CD1c-positive myeloid dendritic cell (primary cell): ENCODE data around the gene CSRP1.
"Not testable (repeated sequence)": the region's sequence is repeated elsewhere in the genome, so short reads cannot be mapped to it uniquely, and the experiment has no call there.

Source experiments
- DNase-seq: peaks from one replicate; pipeline ENCODE4 v3.0.0-alpha.2; 2016; ENCODE audit errors: extremely low spot score

CSRP1 gene

GRCh38 chr1:201537891-201538611 is 31.1 kb upstream of the CSRP1 start:
- no peak for DNase-seq

GRCh38 chr1:201537467-201537866 is 30.5 kb upstream of the CSRP1 start:
- no peak for DNase-seq

GRCh38 chr1:201537028-201537427 is 30.1 kb upstream of the CSRP1 start:
- no peak for DNase-seq

- no peak for DNase-seq
Observed at GRCh38 chr1:201536558-201536957, 29.6 kb upstream of the CSRP1 start.

GRCh38 chr1:201535919-201536245 is 29.0 kb upstream of the CSRP1 start:
- no peak for DNase-seq

GRCh38 chr1:201535046-201535918 is 28.4 kb upstream of the CSRP1 start:
- peak; percentile 54 for DNase-seq

- no peak for DNase-seq
Observed at GRCh38 chr1:201533836-201534235, 26.9 kb upstream of the CSRP1 start.

- DNase-seq, result no peak
Observed at GRCh38 chr1:201531551-201532425, 24.9 kb upstream of the CSRP1 start.

- peak; percentile 80 for DNase-seq
Observed at GRCh38 chr1:201530741-201531531, 24.0 kb upstream of the CSRP1 start.

- no peak for DNase-seq
Observed at GRCh38 chr1:201528631-201529252, 21.8 kb upstream of the CSRP1 start.

- no peak for DNase-seq
Observed at GRCh38 chr1:201527879-201528278, 21.0 kb upstream of the CSRP1 start.

GRCh38 chr1:201525193-201525778 is 18.4 kb upstream of the CSRP1 start:
- DNase-seq, result peak; percentile 58

- not testable (repeated sequence) for DNase-seq
Observed at GRCh38 chr1:201520046-201520575, 13.2 kb upstream of the CSRP1 start.

- no peak for DNase-seq
Observed at GRCh38 chr1:201518071-201518470, 11.1 kb upstream of the CSRP1 start.

- DNase-seq, result no peak
Observed at GRCh38 chr1:201517631-201518030, 10.7 kb upstream of the CSRP1 start.

- no peak for DNase-seq
Observed at GRCh38 chr1:201516511-201517127, 9.7 kb upstream of the CSRP1 start.

GRCh38 chr1:201515895-201516294 is 9.0 kb upstream of the CSRP1 start:
- no peak for DNase-seq

GRCh38 chr1:201515062-201515750 is 8.3 kb upstream of the CSRP1 start:
- DNase-seq, result no peak

- DNase-seq, result no peak
Observed at GRCh38 chr1:201514466-201514865, 7.5 kb upstream of the CSRP1 start.
